ENCODE measurements around the gene PTPRG. TPM values are rescaled to one million over a fixed set of nuclear protein-coding genes. Genes with fewer than 3 reads are reported as not detected.

The PTPRG gene
- total RNA-seq, 1 experiment from 2014 or later: 0.74 TPM

DNA sequence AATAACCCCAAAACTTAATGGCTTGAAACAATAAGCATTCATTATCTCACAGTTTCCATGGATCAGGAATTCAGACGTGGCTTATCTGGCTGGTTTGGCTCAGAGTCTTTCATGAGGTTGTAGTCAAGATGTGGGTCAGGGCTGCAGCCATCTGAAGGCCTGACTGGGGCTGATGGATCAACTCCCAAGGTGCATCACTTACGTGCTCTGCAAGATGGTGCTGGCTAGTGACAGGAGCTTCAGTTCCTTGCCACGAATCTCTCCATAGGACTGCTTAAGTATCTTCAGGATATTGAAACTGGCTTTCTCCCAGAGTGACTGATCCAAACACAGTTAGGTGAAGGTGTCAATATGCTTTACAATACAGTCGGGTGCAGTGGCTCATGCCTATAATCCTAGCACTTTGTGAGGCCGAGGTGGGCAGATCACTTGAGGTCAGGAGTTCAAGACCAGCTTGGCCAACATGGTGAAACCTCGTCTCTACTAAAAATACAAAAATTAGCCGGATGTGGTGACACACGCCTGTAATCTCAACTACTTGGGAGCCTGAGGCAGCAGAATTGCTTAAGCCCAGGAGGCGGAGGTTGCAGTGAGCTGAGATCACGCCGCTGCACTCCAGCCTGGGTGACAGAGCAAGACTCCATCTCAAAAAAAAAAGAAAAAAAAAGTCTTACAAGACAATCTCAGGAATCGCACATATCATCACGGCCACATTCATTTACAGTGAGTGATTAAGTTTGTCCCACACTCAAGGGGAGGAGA is 28.5 kb upstream of the PTPRG start:
- no peaks in the 10 kb centered on the region for H3K4me1 ChIP-seq (ENCODE audit: control insufficient read depth, insufficient read depth, low read length)
- DNase-seq (ENCODE audit: low read depth, low spot score): no peak
- no peak for ATAC-seq
- TF ChIP-seq POLR2AphosphoS5 (IDR thresholded peaks at IDR 0.05; ENCODE audit: low read depth, low read length): no peak
- TF ChIP-seq SIN3A (IDR thresholded peaks at IDR 0.05; ENCODE audit: borderline replicate concordance, insufficient read depth, low read depth, low read length): no peak
- H3K4me3 ChIP-seq (ENCODE audit: low read depth in 2 of 2, low read length in 2 of 2): no peak overlapping the region
- H3K9me3 ChIP-seq (ENCODE audit: control insufficient read depth, insufficient read depth, low read depth, low read length): no peaks in the 10 kb centered on the region
- in situ Hi-C loops (cut with HindIII; ENCODE audit: low pct_unique_long_range_greater_than_20kb, low sequenced_read_pairs): no loop called here
- POLR2A ChIA-PET: no interaction called here
- CTCF ChIA-PET: no interaction called here
- no peaks in the 10 kb centered on the region for H3K27me3 ChIP-seq (ENCODE audit: control insufficient read depth, insufficient read depth, low read length)
- intact Hi-C loops (cut with micrococcal nuclease; ENCODE audit: unreplicated experiment): no loop called here
- no peaks in the 10 kb centered on the region for H3K36me3 ChIP-seq (ENCODE audit: control insufficient read depth, insufficient read depth, low read length)
- H3K27ac ChIP-seq (ENCODE audit: low read length): no peak overlapping the region
- no TSS peak for BruUV-seq (replicated peaks)

DNA sequence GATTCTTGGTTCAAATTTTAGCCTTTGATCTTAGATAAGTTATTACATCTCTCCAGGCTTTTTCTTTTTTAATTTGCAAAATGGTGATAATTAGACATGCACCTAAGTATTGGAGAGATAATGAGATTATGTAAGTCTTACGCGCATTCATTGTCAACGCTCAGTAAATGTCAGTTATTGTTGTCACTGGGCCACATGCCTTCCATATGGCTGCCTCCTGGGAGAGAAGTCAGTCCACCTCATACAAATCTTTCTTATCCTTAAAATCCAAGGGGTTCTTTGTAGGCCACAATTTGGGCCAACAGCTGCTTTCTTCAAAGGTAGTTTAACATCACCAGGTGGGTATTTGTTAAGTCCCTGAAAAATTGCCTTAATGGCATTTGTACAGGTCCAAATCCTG is 25.5 kb upstream of the PTPRG start:
- POLR2A ChIA-PET: no interaction called here
- TF ChIP-seq, protein P1, sequence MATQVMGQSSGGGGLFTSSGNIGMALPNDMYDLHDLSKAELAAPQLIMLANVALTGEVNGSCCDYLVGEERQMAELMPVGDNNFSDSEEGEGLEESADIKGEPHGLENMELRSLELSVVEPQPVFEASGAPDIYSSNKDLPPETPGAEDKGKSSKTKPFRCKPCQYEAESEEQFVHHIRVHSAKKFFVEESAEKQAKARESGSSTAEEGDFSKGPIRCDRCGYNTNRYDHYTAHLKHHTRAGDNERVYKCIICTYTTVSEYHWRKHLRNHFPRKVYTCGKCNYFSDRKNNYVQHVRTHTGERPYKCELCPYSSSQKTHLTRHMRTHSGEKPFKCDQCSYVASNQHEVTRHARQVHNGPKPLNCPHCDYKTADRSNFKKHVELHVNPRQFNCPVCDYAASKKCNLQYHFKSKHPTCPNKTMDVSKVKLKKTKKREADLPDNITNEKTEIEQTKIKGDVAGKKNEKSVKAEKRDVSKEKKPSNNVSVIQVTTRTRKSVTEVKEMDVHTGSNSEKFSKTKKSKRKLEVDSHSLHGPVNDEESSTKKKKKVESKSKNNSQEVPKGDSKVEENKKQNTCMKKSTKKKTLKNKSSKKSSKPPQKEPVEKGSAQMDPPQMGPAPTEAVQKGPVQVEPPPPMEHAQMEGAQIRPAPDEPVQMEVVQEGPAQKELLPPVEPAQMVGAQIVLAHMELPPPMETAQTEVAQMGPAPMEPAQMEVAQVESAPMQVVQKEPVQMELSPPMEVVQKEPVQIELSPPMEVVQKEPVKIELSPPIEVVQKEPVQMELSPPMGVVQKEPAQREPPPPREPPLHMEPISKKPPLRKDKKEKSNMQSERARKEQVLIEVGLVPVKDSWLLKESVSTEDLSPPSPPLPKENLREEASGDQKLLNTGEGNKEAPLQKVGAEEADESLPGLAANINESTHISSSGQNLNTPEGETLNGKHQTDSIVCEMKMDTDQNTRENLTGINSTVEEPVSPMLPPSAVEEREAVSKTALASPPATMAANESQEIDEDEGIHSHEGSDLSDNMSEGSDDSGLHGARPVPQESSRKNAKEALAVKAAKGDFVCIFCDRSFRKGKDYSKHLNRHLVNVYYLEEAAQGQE (IDR thresholded peaks at IDR 0.05; ENCODE audit: insufficient read depth in 1 of 2, low read depth in 2 of 2, low read length in 1 of 2): no peak
- TF ChIP-seq POLR2AphosphoS5 (IDR thresholded peaks at IDR 0.05; ENCODE audit: low read depth, low read length): no peak
- no peak for TF ChIP-seq SIN3A (IDR thresholded peaks at IDR 0.05; ENCODE audit: borderline replicate concordance, insufficient read depth, low read depth, low read length)
- TF ChIP-seq TCF7L2 (IDR thresholded peaks at IDR 0.05; ENCODE audit: low read depth, low read length): no peak
- TF ChIP-seq, protein P2, sequence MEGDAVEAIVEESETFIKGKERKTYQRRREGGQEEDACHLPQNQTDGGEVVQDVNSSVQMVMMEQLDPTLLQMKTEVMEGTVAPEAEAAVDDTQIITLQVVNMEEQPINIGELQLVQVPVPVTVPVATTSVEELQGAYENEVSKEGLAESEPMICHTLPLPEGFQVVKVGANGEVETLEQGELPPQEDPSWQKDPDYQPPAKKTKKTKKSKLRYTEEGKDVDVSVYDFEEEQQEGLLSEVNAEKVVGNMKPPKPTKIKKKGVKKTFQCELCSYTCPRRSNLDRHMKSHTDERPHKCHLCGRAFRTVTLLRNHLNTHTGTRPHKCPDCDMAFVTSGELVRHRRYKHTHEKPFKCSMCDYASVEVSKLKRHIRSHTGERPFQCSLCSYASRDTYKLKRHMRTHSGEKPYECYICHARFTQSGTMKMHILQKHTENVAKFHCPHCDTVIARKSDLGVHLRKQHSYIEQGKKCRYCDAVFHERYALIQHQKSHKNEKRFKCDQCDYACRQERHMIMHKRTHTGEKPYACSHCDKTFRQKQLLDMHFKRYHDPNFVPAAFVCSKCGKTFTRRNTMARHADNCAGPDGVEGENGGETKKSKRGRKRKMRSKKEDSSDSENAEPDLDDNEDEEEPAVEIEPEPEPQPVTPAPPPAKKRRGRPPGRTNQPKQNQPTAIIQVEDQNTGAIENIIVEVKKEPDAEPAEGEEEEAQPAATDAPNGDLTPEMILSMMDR (IDR thresholded peaks at IDR 0.05): no peak
- in situ Hi-C loops (cut with HindIII; ENCODE audit: low pct_unique_long_range_greater_than_20kb, low sequenced_read_pairs) (no loop called here), intact Hi-C loops (cut with micrococcal nuclease; ENCODE audit: unreplicated experiment) (no loop called here)
- ATAC-seq: no peak
- no TSS peak for BruUV-seq (replicated peaks)
- no peak overlapping the region for H3K4me3 ChIP-seq (ENCODE audit: low read depth in 2 of 2, low read length in 2 of 2)
- H3K9me3 ChIP-seq (ENCODE audit: control insufficient read depth, insufficient read depth, low read depth, low read length): no peaks in the 10 kb centered on the region
- DNase-seq (ENCODE audit: low read depth, low spot score): no peak
- H3K27me3 ChIP-seq (ENCODE audit: control insufficient read depth, insufficient read depth, low read length): no peaks in the 10 kb centered on the region
- no peaks in the 10 kb centered on the region for H3K36me3 ChIP-seq (ENCODE audit: control insufficient read depth, insufficient read depth, low read length)
- H3K4me1 ChIP-seq (ENCODE audit: control insufficient read depth, insufficient read depth, low read length): no peaks in the 10 kb centered on the region
- CTCF ChIA-PET: no interaction called here
- no peak overlapping the region for H3K27ac ChIP-seq (ENCODE audit: low read length)

DNA sequence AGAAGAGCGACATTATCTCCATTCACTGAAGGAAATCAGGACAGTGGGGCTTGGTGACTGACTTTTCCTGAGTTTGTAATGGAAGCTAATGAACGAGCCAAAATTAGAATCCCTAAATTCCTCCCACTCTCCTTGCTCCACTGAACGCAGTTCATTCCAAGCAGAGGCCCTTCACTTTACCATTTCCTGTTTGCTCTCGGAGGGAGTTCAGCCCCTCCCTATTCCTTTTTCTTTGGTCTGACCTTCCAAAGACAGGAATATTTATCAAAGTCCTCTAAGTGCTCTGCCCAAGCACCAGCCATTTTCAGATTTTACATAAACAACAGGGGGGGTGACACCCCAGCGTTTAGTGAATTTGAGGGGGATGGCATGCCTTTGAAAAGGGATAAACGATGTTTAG is 24.0 kb upstream of the PTPRG start:
- Histone ChIP-seq H3K27ac (ENCODE audit: low read length) (no peak overlapping the region), H3K4me3 (ENCODE audit: low read depth in 2 of 2, low read length in 2 of 2) (no peak overlapping the region), H3K36me3 (ENCODE audit: control insufficient read depth, insufficient read depth, low read length) (no peaks in the 10 kb centered on the region), H3K27me3 (ENCODE audit: control insufficient read depth, insufficient read depth, low read length) (no peaks in the 10 kb centered on the region), H3K9me3 (ENCODE audit: control insufficient read depth, insufficient read depth, low read depth, low read length) (no peaks in the 10 kb centered on the region), H3K4me1 (ENCODE audit: control insufficient read depth, insufficient read depth, low read length) (no peaks in the 10 kb centered on the region)
- DNase-seq (ENCODE audit: low read depth, low spot score) (no peak), ATAC-seq (no peak)
- intact Hi-C loops (cut with micrococcal nuclease; ENCODE audit: unreplicated experiment) (no loop called here), in situ Hi-C loops (cut with HindIII; ENCODE audit: low pct_unique_long_range_greater_than_20kb, low sequenced_read_pairs) (no loop called here)
- BruUV-seq (replicated peaks): no TSS peak
- POLR2A ChIA-PET: no interaction called here
- CTCF ChIA-PET: no interaction called here
- TF ChIP-seq, protein P2 (IDR thresholded peaks at IDR 0.05): no peak
- no peak for TF ChIP-seq TCF7L2 (IDR thresholded peaks at IDR 0.05; ENCODE audit: low read depth, low read length)
- no peak for TF ChIP-seq SIN3A (IDR thresholded peaks at IDR 0.05; ENCODE audit: borderline replicate concordance, insufficient read depth, low read depth, low read length)
- TF ChIP-seq, protein P1 (IDR thresholded peaks at IDR 0.05; ENCODE audit: insufficient read depth in 1 of 2, low read depth in 2 of 2, low read length in 1 of 2): no peak
- TF ChIP-seq POLR2AphosphoS5 (IDR thresholded peaks at IDR 0.05; ENCODE audit: low read depth, low read length): no peak

All from Panc1 (cell line).